ENCODE measurements around the gene FIG4. TPM values are rescaled to one million over a fixed set of nuclear protein-coding genes. Genes with fewer than 3 reads are reported as not detected.
"Not testable (repeated sequence)": the region's sequence is repeated elsewhere in the genome, so short reads cannot be mapped to it uniquely, and the experiment has no call there.

The FIG4 gene
- total and polyA plus RNA-seq, 4 donors, result 7.1 to 26.7 (median 16.4) TPM

GRCh38 chr6:109725250-109725649, 34.2 kb downstream of the FIG4 start:
- ATAC-seq (ENCODE audit: low FRiP score); H3K36me3 ChIP-seq (ENCODE audit: control insufficient read depth in 1 of 2, insufficient read depth in 2 of 2, low read length in 1 of 2); H3K9me3 ChIP-seq (ENCODE audit: control insufficient read depth, low read length); H3K4me3 ChIP-seq (ENCODE audit: low read length in 2 of 2); DNase-seq; intact Hi-C loops (cut with DNase I); H3K27me3 ChIP-seq (ENCODE audit: control insufficient read depth in 1 of 2, insufficient read depth in 2 of 2, low read length in 1 of 2); H3K27ac ChIP-seq (ENCODE audit: low read depth in 1 of 2, low read length in 2 of 2): not testable (repeated sequence)
- H3K4me1 ChIP-seq (ENCODE audit: control insufficient read depth in 1 of 2, insufficient read depth in 2 of 2, low read length in 2 of 2), result peaks cover 0 to 11% of the 10 kb centered on the region in 2 donors
- 90 to 97% methylated on average over 3 of the region's 3 CpGs for WGBS, 2 donors

- intact Hi-C loops (cut with DNase I), result no loop called here
- H3K4me1 ChIP-seq (ENCODE audit: control insufficient read depth in 1 of 2, insufficient read depth in 2 of 2, low read length in 2 of 2), result no peaks in the 10 kb centered on the region
- DNase-seq (no peak), ATAC-seq (ENCODE audit: low FRiP score) (no peak)
- H3K4me3 ChIP-seq (ENCODE audit: low read length in 2 of 2), result no peak overlapping the region
- H3K36me3 ChIP-seq (ENCODE audit: control insufficient read depth in 1 of 2, insufficient read depth in 2 of 2, low read length in 1 of 2), result peaks cover 7 to 8% of the 10 kb centered on the region in 2 donors
- H3K27ac ChIP-seq (ENCODE audit: low read depth in 1 of 2, low read length in 2 of 2), result no peak overlapping the region
- no peaks in the 10 kb centered on the region for H3K27me3 ChIP-seq (ENCODE audit: control insufficient read depth in 1 of 2, insufficient read depth in 2 of 2, low read length in 1 of 2)
- H3K9me3 ChIP-seq (ENCODE audit: control insufficient read depth, low read length), result no peaks in the 10 kb centered on the region
- 81 to 94% methylated on average over 1 of the region's 1 CpG for WGBS, 2 donors
Measured at GRCh38 chr6:109736273-109737025, 45.4 kb downstream of the FIG4 start.

- DNase-seq, result no peak
- no peaks in the 10 kb centered on the region for H3K27me3 ChIP-seq (ENCODE audit: control insufficient read depth in 1 of 2, insufficient read depth in 2 of 2, low read length in 1 of 2)
- H3K4me3 ChIP-seq (ENCODE audit: low read length in 2 of 2), result no peak overlapping the region
- H3K4me1 ChIP-seq (ENCODE audit: control insufficient read depth in 1 of 2, insufficient read depth in 2 of 2, low read length in 2 of 2), result no peaks in the 10 kb centered on the region
- ATAC-seq (ENCODE audit: low FRiP score), result no peak
- WGBS, 2 donors, result 85 to 89% methylated on average over 1 of the region's 1 CpG
- H3K9me3 ChIP-seq (ENCODE audit: control insufficient read depth, low read length), result no peaks in the 10 kb centered on the region
- no peak overlapping the region for H3K27ac ChIP-seq (ENCODE audit: low read depth in 1 of 2, low read length in 2 of 2)
- H3K36me3 ChIP-seq (ENCODE audit: control insufficient read depth in 1 of 2, insufficient read depth in 2 of 2, low read length in 1 of 2), result peaks cover 5 to 8% of the 10 kb centered on the region in 2 donors
- intact Hi-C loops (cut with DNase I), result no loop called here
Measured at GRCh38 chr6:109738255-109738654, 47.2 kb downstream of the FIG4 start.

DNA sequence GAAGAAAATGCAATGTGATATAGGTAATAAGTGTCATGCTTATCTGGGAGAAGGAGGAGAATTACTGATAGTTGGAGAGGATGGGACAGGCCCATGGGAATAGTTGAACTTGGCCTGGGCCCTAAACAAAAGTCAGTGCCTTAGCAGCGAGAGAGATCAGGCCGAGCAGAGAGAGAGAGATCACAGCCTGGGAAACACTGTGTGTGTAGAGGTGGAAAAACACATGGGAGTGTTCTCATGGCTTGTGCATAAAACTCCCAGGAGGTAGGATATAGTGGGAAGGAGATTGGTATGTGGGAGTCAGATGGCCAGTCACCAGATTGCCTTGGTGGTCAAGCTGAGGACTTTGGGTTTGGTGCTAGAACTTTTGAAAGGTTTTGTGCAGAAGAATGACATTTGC, 47.6 kb downstream of the FIG4 start:
- H3K27me3 ChIP-seq (ENCODE audit: control insufficient read depth in 1 of 2, insufficient read depth in 2 of 2, low read length in 1 of 2), result no peaks in the 10 kb centered on the region
- H3K27ac ChIP-seq (ENCODE audit: low read depth in 1 of 2, low read length in 2 of 2), result no peak overlapping the region
- ATAC-seq (ENCODE audit: low FRiP score), result no peak
- WGBS, 2 donors, result 85 to 88% methylated on average over 2 of the region's 2 CpGs
- H3K9me3 ChIP-seq (ENCODE audit: control insufficient read depth, low read length), result no peaks in the 10 kb centered on the region
- H3K36me3 ChIP-seq (ENCODE audit: control insufficient read depth in 1 of 2, insufficient read depth in 2 of 2, low read length in 1 of 2), result peaks cover 5 to 10% of the 10 kb centered on the region in 2 donors
- no peaks in the 10 kb centered on the region for H3K4me1 ChIP-seq (ENCODE audit: control insufficient read depth in 1 of 2, insufficient read depth in 2 of 2, low read length in 2 of 2)
- no peak for DNase-seq
- intact Hi-C loops (cut with DNase I), result no loop called here
- H3K4me3 ChIP-seq (ENCODE audit: low read length in 2 of 2), result no peak overlapping the region

DNA sequence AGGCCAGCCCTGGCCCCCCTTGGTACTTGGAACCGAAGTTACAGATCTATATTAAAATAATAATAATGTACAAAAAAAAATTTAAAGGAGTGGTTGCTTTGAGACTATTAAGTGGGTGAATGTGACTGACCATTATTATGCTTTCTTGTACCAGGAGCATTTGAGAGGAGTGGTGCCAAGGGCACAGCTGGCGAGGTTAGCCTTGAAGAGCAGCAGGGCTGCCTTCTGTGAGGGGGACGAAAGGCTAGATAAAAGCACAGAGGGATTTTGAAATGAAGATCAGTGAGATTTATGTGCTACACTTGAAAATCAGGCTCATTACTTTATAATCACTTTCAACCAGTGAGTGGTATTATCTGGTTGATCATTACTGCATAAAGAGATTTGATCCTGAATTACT, 48.6 kb downstream of the FIG4 start:
- Histone ChIP-seq H3K4me1 (ENCODE audit: control insufficient read depth in 1 of 2, insufficient read depth in 2 of 2, low read length in 2 of 2) (no peaks in the 10 kb centered on the region), H3K36me3 (ENCODE audit: control insufficient read depth in 1 of 2, insufficient read depth in 2 of 2, low read length in 1 of 2) (peaks cover 9 to 12% of the 10 kb centered on the region in 2 donors), H3K4me3 (ENCODE audit: low read length in 2 of 2) (no peak overlapping the region), H3K27ac (ENCODE audit: low read depth in 1 of 2, low read length in 2 of 2) (no peak overlapping the region), H3K9me3 (ENCODE audit: control insufficient read depth, low read length) (no peaks in the 10 kb centered on the region), H3K27me3 (ENCODE audit: control insufficient read depth in 1 of 2, insufficient read depth in 2 of 2, low read length in 1 of 2) (no peaks in the 10 kb centered on the region)
- ATAC-seq (ENCODE audit: low FRiP score), result no peak
- no peak for DNase-seq
- intact Hi-C loops (cut with DNase I), result no loop called here
- WGBS, 2 donors, result 85 to 89% methylated on average over 3 of the region's 3 CpGs

GRCh38 chr6:109740787-109741186, 49.7 kb downstream of the FIG4 start:
- Histone ChIP-seq H3K4me3 (ENCODE audit: low read length in 2 of 2) (no peak overlapping the region), H3K27ac (ENCODE audit: low read depth in 1 of 2, low read length in 2 of 2) (no peak overlapping the region), H3K9me3 (ENCODE audit: control insufficient read depth, low read length) (no peaks in the 10 kb centered on the region), H3K4me1 (ENCODE audit: control insufficient read depth in 1 of 2, insufficient read depth in 2 of 2, low read length in 2 of 2) (no peaks in the 10 kb centered on the region), H3K27me3 (ENCODE audit: control insufficient read depth in 1 of 2, insufficient read depth in 2 of 2, low read length in 1 of 2) (no peaks in the 10 kb centered on the region), H3K36me3 (ENCODE audit: control insufficient read depth in 1 of 2, insufficient read depth in 2 of 2, low read length in 1 of 2) (peaks cover 9 to 11% of the 10 kb centered on the region in 2 donors)
- intact Hi-C loops (cut with DNase I), result no loop called here
- WGBS, 2 donors, result 80 to 100% methylated on average over 6 to 7 of the region's 7 CpGs
- no peak for ATAC-seq (ENCODE audit: low FRiP score)
- DNase-seq, result no peak

- no peaks in the 10 kb centered on the region for H3K4me1 ChIP-seq (ENCODE audit: control insufficient read depth in 1 of 2, insufficient read depth in 2 of 2, low read length in 2 of 2)
- H3K27me3 ChIP-seq (ENCODE audit: control insufficient read depth in 1 of 2, insufficient read depth in 2 of 2, low read length in 1 of 2), result no peaks in the 10 kb centered on the region
- H3K27ac ChIP-seq (ENCODE audit: low read depth in 1 of 2, low read length in 2 of 2), result no peak overlapping the region
- DNase-seq, result no peak
- WGBS, 2 donors, result 41% methylated on average over 2 of the region's 2 CpGs
- no peaks in the 10 kb centered on the region for H3K9me3 ChIP-seq (ENCODE audit: control insufficient read depth, low read length)
- H3K36me3 ChIP-seq (ENCODE audit: control insufficient read depth in 1 of 2, insufficient read depth in 2 of 2, low read length in 1 of 2), result peaks cover 7 to 12% of the 10 kb centered on the region in 2 donors
- H3K4me3 ChIP-seq (ENCODE audit: low read length in 2 of 2), result no peak overlapping the region
- intact Hi-C loops (cut with DNase I), result no loop called here
- no peak for ATAC-seq (ENCODE audit: low FRiP score)
Measured at GRCh38 chr6:109743739-109744138, 52.6 kb downstream of the FIG4 start.

- H3K27ac ChIP-seq (ENCODE audit: low read depth in 1 of 2, low read length in 2 of 2); H3K27me3 ChIP-seq (ENCODE audit: control insufficient read depth in 1 of 2, insufficient read depth in 2 of 2, low read length in 1 of 2); H3K4me3 ChIP-seq (ENCODE audit: low read length in 2 of 2); DNase-seq; H3K9me3 ChIP-seq (ENCODE audit: control insufficient read depth, low read length); intact Hi-C loops (cut with DNase I); H3K4me1 ChIP-seq (ENCODE audit: control insufficient read depth in 1 of 2, insufficient read depth in 2 of 2, low read length in 2 of 2); ATAC-seq (ENCODE audit: low FRiP score): not testable (repeated sequence)
- WGBS, 2 donors, result 92 to 96% methylated on average over 3 of the region's 3 CpGs
- H3K36me3 ChIP-seq (ENCODE audit: control insufficient read depth in 1 of 2, insufficient read depth in 2 of 2, low read length in 1 of 2), result peaks cover 7 to 11% of the 10 kb centered on the region in 2 donors
Measured at GRCh38 chr6:109744779-109745178, 53.7 kb downstream of the FIG4 start.

GRCh38 chr6:109747221-109747620, 56.1 kb downstream of the FIG4 start:
- ATAC-seq (ENCODE audit: low FRiP score) (no peak), DNase-seq (no peak)
- no peak overlapping the region for H3K27ac ChIP-seq (ENCODE audit: low read depth in 1 of 2, low read length in 2 of 2)
- H3K4me1 ChIP-seq (ENCODE audit: control insufficient read depth in 1 of 2, insufficient read depth in 2 of 2, low read length in 2 of 2), result no peaks in the 10 kb centered on the region
- no peaks in the 10 kb centered on the region for H3K9me3 ChIP-seq (ENCODE audit: control insufficient read depth, low read length)
- intact Hi-C loops (cut with DNase I), result no loop called here
- H3K4me3 ChIP-seq (ENCODE audit: low read length in 2 of 2), result no peak overlapping the region
- no peaks in the 10 kb centered on the region for H3K27me3 ChIP-seq (ENCODE audit: control insufficient read depth in 1 of 2, insufficient read depth in 2 of 2, low read length in 1 of 2)
- WGBS, 2 donors, result 96 to 97% methylated on average over 2 of the region's 2 CpGs
- H3K36me3 ChIP-seq (ENCODE audit: control insufficient read depth in 1 of 2, insufficient read depth in 2 of 2, low read length in 1 of 2), result peaks cover 7 to 8% of the 10 kb centered on the region in 2 donors

Measured in aorta (tissue), 5 donors.